HG02981 (cell line): ENCODE data around the gene NLRP12.
"Not testable (repeated sequence)": the region's sequence is repeated elsewhere in the genome, so short reads cannot be mapped to it uniquely, and the experiment has no call there.

ENCODE experiments used
- ATAC-seq: cut with Tn5 transposase; IDR thresholded peaks from one replicate; pipeline ENCODE4 v1.9.1; 2021; ENCODE audit warnings: mild to moderate bottlenecking, moderate library complexity; ENCODE audit not compliant: unreplicated experiment

The NLRP12 gene

DNA sequence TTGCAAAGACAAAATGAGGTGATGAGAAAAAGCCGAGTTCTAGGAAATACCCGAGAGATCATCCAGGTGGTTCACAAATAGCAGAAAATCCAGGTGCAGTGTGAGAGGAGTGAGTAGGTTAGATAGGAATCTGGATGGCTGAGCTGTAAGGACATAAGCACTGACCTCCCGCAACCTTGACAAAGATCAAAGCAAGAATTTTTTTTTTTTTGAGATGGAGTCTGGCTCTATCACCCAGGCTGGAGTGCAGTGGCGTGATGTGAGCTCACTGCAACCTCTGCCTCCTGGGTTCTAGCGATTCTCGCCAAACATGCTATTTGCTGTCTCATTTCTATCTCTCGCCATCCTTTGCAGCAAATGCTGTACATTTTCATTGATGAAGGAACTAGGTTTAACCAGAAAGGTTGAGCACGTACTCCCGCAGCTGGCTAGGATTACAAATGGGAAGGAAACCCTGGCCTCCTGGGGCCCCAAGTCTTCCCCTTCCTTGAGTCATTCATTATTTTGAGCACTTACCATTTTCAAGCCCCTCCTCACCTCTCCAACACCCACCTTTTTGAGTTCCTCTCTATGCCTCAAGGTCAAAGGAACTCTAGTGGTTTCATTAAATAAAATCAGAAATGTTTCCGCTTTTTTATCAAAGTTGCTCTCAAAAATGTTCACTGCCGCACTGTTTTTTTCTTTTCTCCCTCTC, 38.8 kb downstream of the NLRP12 start:
- ATAC-seq: no peak

- ATAC-seq: no peak
These were observed 41.4 kb downstream of the NLRP12 start for GRCh38 chr19:53782698-53783097.

DNA sequence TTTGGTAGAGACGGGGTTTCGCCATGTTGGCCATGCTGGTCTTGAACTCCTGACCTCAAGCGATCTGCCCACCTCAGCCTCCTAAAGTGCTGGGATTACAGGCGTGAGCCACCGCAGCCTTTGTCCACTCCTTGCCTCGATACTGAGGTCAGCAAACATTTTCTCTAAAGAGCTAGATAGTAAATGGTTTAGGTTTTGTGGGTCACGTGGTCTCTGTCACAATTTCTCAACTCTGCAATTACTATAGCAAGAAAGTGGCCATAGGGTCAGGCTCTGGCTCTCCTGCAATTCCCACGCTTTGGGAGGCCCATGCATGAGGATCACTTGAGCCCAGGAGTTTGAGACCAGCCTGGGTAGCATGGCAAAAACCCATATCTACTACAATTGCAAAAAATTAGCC, 42.8 kb downstream of the NLRP12 start:
- ATAC-seq: not testable (repeated sequence)

DNA sequence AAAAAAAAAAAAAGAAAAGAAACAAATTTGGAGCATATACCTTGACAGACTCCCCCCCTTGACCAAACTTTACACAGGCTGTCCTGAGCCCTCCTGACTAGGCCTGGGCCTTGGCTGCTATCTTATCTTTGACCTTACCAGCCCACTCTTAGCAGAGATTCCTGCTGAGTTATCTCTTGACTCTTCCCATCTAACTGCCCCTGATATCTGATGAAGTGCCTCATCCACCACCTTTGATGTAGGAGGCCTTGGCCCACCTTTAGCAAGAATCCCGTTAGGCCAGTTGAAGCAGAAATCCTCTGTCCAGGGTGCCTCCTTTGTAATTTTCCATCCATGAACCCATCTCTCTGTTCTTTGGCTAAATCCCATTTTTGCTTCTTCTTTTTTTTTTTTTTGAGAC, 43.6 kb downstream of the NLRP12 start:
- no peak for ATAC-seq

GRCh38 chr19:53775524-53775923, 48.6 kb downstream of the NLRP12 start:
- ATAC-seq: no peak

DNA sequence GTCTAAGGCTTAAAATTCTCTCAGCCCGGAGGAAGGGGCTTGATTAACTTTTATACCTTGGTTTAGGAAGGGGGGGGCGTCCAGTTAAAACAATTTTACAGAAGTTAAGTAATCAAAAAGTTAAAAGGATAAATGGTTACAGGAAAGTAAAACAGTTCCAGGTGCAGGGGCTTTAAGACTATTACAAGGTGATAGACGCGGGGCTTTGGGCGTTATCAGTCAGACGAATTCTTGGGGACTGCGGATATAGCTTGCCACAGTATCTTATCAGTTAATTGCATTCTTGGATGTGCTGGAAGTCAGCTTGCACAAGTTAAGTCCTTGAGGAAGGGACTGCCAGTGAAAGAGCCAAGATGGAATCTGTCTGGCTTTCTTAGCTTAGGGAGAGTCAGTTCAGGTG, 49.6 kb downstream of the NLRP12 start:
- ATAC-seq: not testable (repeated sequence)

- no peak for ATAC-seq
These were observed 50.1 kb downstream of the NLRP12 start for GRCh38 chr19:53773999-53774398.

- no peak for ATAC-seq
These were observed 51.2 kb downstream of the NLRP12 start for GRCh38 chr19:53772943-53773342.

DNA sequence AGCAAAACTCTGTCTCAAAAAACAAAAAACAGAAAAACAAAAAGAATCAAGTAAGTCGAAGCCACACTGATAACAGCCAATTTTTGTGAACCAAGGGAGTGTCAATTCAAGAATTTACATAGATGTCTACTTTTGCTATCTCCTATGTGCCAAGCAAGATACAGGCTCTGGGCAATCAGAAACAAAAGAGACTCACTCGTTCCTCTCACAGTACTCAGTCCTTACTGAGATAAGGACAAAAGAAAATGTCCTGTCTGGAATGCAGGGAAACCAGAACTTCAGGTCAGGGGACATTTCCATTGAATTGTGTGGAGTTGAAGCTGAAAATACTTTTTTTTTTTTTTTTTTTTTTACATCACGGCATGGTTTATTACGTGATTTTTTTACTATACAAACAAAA, 53.0 kb downstream of the NLRP12 start:
- ATAC-seq: no peak

DNA sequence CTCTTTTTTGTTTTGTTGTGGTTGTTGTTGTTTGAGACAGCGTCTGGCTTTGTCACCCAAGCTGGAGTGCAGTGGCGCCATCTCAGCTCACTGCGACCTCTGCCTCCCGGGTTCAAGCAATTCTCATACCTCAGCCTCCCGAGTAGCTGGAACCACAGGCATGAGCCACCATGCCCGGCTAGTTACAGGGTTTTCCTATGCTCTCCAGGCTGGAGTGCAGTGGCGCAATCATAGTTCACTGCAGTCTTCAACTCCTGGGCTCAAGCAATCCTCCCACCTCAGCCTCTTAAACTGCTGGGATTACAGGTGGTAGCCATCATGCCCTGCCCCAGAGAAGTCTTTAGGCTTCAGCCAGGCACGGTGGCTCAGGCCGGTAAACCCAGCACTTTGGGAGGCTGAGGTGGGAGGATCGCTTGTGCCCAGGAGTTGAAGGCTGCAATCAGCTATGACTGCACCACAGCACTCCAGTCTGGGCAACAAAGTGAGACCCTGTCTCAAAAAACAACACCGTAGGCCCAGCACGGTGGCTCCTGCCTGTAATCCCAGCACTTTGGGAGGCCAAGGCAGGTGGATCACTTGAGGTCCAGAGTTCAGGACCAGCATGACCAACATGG, 54.3 kb downstream of the NLRP12 start:
- ATAC-seq: not testable (repeated sequence)

GRCh38 chr19:53768401-53768800, 55.7 kb downstream of the NLRP12 start:
- no peak for ATAC-seq

GRCh38 chr19:53758991-53759390, 65.1 kb downstream of the NLRP12 start:
- ATAC-seq: not testable (repeated sequence)
